Activated gamma-delta T cell treated with Interleukin-2 at 50 U/mL for 16 hours (primary cell): ENCODE results near the gene PSMC3.

Experiments
- DNase-seq: peaks from one replicate; pipeline ENCODE4 v3.0.0-alpha.2; 2020

PSMC3 gene

DNA sequence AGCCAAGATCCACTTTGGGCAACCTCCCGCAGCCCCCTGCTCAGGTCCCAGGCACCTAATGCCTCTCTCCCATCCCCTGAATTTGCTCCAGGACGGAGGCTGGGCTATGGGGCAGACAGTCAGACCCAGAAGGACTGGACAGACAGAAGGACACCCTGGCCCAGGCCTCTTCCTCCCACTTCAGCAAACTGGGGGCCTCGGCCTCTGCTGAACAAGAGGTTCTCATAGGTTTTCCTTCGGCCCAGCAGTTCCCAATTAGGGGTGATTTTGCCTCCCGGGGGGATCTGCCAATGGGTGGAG, 51.6 kb downstream of the PSMC3 start:
- no peak for DNase-seq

DNA sequence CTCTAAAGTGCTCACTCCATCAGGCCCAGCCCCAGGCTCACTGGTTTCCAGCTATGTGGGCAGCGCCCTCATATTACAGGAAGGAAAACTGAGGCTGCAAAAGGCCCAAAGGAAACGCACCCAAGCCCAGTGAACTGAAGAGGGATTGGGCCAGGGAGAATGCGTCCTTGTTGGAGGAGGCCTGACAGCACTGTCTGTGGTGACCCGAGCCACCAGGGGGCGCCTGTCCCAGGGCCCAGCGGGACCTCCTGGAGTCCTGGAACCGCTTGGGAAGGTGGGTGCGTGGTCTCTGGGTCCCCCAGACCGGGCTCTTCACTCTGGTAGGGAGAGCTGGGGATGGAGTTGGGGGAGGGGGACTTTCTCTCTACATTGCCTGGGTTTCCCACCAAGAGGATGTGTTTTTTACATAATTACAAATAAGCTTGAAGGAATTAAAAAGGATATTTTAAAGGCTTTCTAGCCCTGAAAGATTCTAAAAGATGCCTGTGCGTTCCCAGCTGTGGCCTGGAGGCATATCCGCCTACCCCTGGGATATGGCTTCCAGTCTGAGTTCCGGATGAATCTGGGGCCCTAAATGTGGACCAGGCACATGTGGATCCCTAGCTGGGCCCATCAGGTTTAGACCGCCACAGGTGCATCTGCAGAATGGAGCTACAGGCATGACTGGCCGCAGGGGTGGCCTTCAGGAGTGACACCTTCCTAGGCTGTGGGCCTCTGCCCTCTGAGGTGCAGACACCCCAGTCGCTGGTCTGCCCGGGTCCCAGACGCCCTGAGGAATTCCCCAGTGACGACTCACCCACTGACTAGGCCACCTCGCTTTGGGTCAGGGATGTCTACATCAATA, 52.1 kb downstream of the PSMC3 start:
- peak; percentile 89 for DNase-seq

DNA sequence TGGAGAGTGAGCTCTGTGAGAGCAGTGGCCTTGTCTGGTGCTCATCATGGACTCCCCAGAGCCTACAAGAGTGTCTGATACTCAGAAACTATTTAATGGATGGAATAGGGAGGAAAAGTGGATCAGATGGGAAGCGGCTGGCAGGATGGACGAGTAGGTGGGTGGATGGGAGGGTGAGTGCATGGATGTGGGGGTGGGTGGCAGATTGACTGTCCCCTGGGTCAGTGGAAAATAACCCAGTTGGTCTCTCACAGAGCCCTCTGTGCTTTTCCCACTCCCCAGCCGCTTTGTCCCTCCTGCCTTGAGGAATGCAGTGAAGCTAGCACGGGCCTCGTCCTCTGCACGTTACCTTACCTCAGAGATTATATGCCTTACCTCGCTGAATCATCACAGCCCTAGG, 53.8 kb downstream of the PSMC3 start:
- no peak for DNase-seq

DNA sequence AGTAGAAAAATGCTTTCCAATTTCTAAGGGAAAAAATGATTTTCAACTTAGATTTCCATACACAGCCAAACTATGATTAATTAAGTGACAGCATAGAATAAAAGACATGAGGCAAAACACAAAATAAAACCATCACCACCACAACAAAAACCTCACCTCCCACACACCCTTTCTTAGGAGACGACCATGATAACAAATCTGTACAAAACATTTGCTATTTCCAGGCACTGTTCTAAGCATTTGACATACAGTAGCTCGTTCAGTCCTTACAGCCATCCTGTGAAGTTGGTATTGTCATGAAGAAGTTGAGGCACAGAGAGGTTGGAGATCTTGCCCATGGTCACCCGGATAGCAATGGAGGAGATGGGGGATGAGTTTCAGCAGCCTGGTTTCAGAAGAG, 56.6 kb downstream of the PSMC3 start:
- DNase-seq: no peak
